Loucy (cell line): ENCODE measurements around the gene MMP11.

Source experiments
- H2AFZ ChIP-seq: fragments of 200-600 bp; sonication (generic); 2 replicates; pipeline ENCODE4 v1.6.0; 2016; ENCODE audit warnings: antibody characterized with exemption, mild to moderate bottlenecking, low read length, moderate library complexity
- H3F3A ChIP-seq: fragments of 200-600 bp; 2 replicates; pipeline ENCODE4 v1.6.0; 2016; ENCODE audit warnings: antibody characterized with exemption, low read depth, mild to moderate bottlenecking
- H3K27me3 ChIP-seq: fragments of 200-600 bp; sonication (generic); 2 replicates; pipeline ENCODE4 v1.6.1; 2014; ENCODE audit warnings: low read length, mild to moderate bottlenecking; ENCODE audit not compliant: insufficient read depth, poor library complexity, severe bottlenecking
- H3K36me3 ChIP-seq: fragments of 200-600 bp; sonication (generic); 2 replicates; pipeline ENCODE4 v1.6.1; 2016; ENCODE audit warnings: low read length; ENCODE audit not compliant: insufficient read depth
- H3K4me1 ChIP-seq: fragments of 200-600 bp; sonication (generic); 2 replicates; pipeline ENCODE4 v1.5.1; 2014; ENCODE audit warnings: low read length, mild to moderate bottlenecking; ENCODE audit not compliant: insufficient read depth, poor library complexity, severe bottlenecking
- H3K4me2 ChIP-seq: fragments of 200-600 bp; sonication (generic); 2 replicates; pipeline ENCODE4 v1.6.0; 2014; ENCODE audit warnings: antibody characterized with exemption, low read length, low read depth, mild to moderate bottlenecking; ENCODE audit not compliant: poor library complexity, severe bottlenecking
- H3K4me3 ChIP-seq: fragments of 200-600 bp; sonication (generic); 2 replicates; pipeline ENCODE4 v1.5.1; 2014; ENCODE audit warnings: low read length, mild to moderate bottlenecking, mixed read lengths; ENCODE audit not compliant: poor library complexity, severe bottlenecking
- H3K79me2 ChIP-seq: fragments of 200-600 bp; sonication (generic); 2 replicates; pipeline ENCODE4 v1.6.1; 2014; ENCODE audit warnings: low read length; ENCODE audit not compliant: insufficient read depth
- H3K9ac ChIP-seq: fragments of 200-600 bp; sonication (generic); 2 replicates; pipeline ENCODE4 v1.6.0; 2014; ENCODE audit warnings: mild to moderate bottlenecking, low read depth, low read length, moderate library complexity; ENCODE audit not compliant: poor library complexity, severe bottlenecking
- H3K9me2 ChIP-seq: fragments of 200-600 bp; sonication (generic); replicated peaks from 2 replicates; pipeline ENCODE4 v1.6.1; 2016; ENCODE audit warnings: low read depth, low read length, mixed read lengths
- H3K9me3 ChIP-seq: fragments of 200-600 bp; sonication (generic); 2 replicates; pipeline ENCODE4 v1.6.1; 2014; ENCODE audit warnings: mild to moderate bottlenecking, antibody characterized with exemption, low read length, low read depth; ENCODE audit not compliant: insufficient read depth
- H4K20me1 ChIP-seq: fragments of 200-600 bp; sonication (generic); 2 replicates; pipeline ENCODE4 v1.6.0; 2014; ENCODE audit warnings: antibody characterized with exemption, low read length, mild to moderate bottlenecking; ENCODE audit not compliant: insufficient read depth, poor library complexity, severe bottlenecking
- CTCF ChIP-seq: fragments of 200-600 bp; sonication (generic); conservative IDR thresholded peaks from 2 replicates; pipeline ENCODE4 v1.5.1; 2014; ENCODE audit warnings: mild to moderate bottlenecking, antibody characterized with exemption, low read length
- EZH2phosphoT487 ChIP-seq: fragments of 200-600 bp; IDR thresholded peaks from 2 replicates; pipeline ENCODE4 v1.6.1; 2018; ENCODE audit warnings: antibody characterized with exemption, mild to moderate bottlenecking, moderate library complexity, borderline replicate concordance

Gene MMP11

GRCh38 chr22:23783265-23784150 is 10.9 kb downstream of the MMP11 start:
- H3K27me3 ChIP-seq: no peaks in the 10 kb centered on the region
- peaks cover 13% of the 10 kb centered on the region for H3K79me2 ChIP-seq
- H4K20me1 ChIP-seq: peaks cover 12% of the 10 kb centered on the region
- H2AFZ ChIP-seq: no peak overlapping the region
- H3K9me3 ChIP-seq: no peaks in the 10 kb centered on the region
- H3K9ac ChIP-seq: no peak overlapping the region
- no peak overlapping the region for H3K4me2 ChIP-seq
- peaks cover 18% of the 10 kb centered on the region for H3K4me1 ChIP-seq
- no peak overlapping the region for H3K4me3 ChIP-seq
- H3K36me3 ChIP-seq: no peaks in the 10 kb centered on the region
- TF ChIP-seq CTCF: no peak
- no peak for TF ChIP-seq EZH2phosphoT487
- no peaks in the 10 kb centered on the region for H3F3A ChIP-seq
- no peaks in the 10 kb centered on the region for H3K9me2 ChIP-seq

- no peak overlapping the region for H3K9ac ChIP-seq
- no peak overlapping the region for H3K4me2 ChIP-seq
- no peak overlapping the region for H2AFZ ChIP-seq
- H4K20me1 ChIP-seq: peaks cover 20% of the 10 kb centered on the region
- no peaks in the 10 kb centered on the region for H3F3A ChIP-seq
- H3K79me2 ChIP-seq: peaks cover 20% of the 10 kb centered on the region
- no peak overlapping the region for H3K4me3 ChIP-seq
- H3K9me2 ChIP-seq: no peaks in the 10 kb centered on the region
- peaks cover 25% of the 10 kb centered on the region for H3K4me1 ChIP-seq
- no peaks in the 10 kb centered on the region for H3K9me3 ChIP-seq
- no peaks in the 10 kb centered on the region for H3K27me3 ChIP-seq
- no peak for TF ChIP-seq EZH2phosphoT487
- no peak for TF ChIP-seq CTCF
- H3K36me3 ChIP-seq: no peaks in the 10 kb centered on the region
These were observed 11.6 kb downstream of the MMP11 start for GRCh38 chr22:23784215-23784732.

- H3K79me2 ChIP-seq: peaks cover 40% of the 10 kb centered on the region
- peak overlapping the region; percentile 95 for H2AFZ ChIP-seq
- TF ChIP-seq CTCF: no peak
- no peak for TF ChIP-seq EZH2phosphoT487
- peaks cover 41% of the 10 kb centered on the region for H3K4me1 ChIP-seq
- H4K20me1 ChIP-seq: peaks cover 40% of the 10 kb centered on the region
- peak overlapping the region; percentile 92 for H3K4me3 ChIP-seq
- peak overlapping the region; percentile 97 for H3K4me2 ChIP-seq
- H3K27me3 ChIP-seq: no peaks in the 10 kb centered on the region
- H3K9ac ChIP-seq: peak overlapping the region; percentile 98
- no peaks in the 10 kb centered on the region for H3F3A ChIP-seq
- no peaks in the 10 kb centered on the region for H3K9me2 ChIP-seq
- peaks cover 3% of the 10 kb centered on the region; the same call in 1 of the 2 replicates for H3K36me3 ChIP-seq
- H3K9me3 ChIP-seq: no peaks in the 10 kb centered on the region
These were observed 13.6 kb downstream of the MMP11 start for GRCh38 chr22:23786261-23786710.
